HG03060 (cell line): Measurements from ENCODE around the gene RGSL1.

ENCODE experiments used
- ATAC-seq: cut with Tn5 transposase; IDR thresholded peaks from one replicate; pipeline ENCODE4 v1.9.1; 2021; ENCODE audit warnings: low read depth, moderate number of reproducible peaks; ENCODE audit not compliant: unreplicated experiment

Gene RGSL1

DNA sequence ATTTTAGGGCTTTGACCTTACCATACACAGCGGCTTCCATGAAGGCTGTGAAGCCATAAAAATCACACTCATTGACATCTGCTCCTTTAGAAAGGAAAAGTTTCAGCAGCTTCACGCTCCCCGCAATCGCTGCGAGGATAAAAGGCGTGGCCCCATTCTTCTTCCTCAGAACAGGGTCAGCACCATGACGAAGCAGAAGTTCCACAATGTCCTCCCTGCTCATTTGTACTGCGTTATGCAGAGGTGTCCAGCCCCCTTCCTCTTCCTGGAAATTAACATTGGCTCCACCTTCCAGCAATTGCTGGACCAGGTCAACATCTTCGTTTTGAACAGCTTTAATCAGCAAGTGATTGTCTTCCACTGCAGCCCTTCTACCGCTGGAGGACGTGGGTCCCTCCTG, 136.4 kb downstream of the RGSL1 start:
- ATAC-seq: no peak

- no peak for ATAC-seq
Observed at GRCh38 chr1:182587093-182587492, 137.1 kb downstream of the RGSL1 start.

- no peak for ATAC-seq
Observed at GRCh38 chr1:182587666-182588499, 137.9 kb downstream of the RGSL1 start.

DNA sequence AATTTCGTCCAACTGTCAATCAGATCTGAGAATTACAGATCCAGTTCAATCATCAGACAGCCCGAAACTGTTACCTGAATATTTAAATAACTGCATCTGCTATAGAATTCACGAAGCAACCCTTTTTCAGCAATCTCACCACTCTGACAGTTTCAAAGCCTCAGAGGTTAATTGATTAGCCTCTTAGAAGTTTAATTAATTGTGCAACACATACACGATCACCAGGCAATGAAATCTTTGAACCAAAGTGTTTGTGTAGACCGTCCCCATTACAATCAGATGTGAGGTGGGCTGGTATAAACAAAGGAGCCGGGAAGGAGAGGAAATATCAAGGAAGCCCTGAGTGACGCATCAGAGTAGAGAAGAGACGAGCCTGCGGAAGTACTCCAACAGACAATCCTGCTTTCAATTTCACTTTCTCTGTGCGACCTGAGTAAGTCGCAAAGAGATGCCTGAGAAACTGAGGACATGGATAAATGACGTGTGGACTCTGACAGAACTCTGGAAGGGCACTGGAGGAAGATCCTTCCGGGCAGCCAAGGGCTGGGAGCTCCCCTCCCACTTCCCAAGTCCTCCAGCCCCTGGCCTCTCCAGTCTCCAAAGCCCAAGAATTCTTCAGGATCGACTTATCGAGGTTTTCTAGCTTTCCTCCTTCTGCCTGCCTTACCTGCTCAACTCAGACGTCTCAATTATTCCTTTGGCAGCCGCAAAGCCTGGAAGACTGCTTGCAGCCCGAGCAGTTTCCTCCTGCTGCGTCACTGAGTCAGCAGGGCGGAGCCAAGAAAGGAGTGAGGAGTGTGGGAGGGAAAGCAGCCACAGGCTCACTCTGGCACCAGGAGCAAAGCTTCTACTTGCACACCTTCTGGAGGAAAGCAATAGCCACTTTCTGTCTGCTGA, 138.8 kb downstream of the RGSL1 start, which contains the start of gene RNASEL:
Gene RNASEL (minus strand): TSS at position 757 of the 897 bp plus-strand sequence. CDS start 2,450 bp downstream, outside the sequence.
- ATAC-seq: no peak

DNA sequence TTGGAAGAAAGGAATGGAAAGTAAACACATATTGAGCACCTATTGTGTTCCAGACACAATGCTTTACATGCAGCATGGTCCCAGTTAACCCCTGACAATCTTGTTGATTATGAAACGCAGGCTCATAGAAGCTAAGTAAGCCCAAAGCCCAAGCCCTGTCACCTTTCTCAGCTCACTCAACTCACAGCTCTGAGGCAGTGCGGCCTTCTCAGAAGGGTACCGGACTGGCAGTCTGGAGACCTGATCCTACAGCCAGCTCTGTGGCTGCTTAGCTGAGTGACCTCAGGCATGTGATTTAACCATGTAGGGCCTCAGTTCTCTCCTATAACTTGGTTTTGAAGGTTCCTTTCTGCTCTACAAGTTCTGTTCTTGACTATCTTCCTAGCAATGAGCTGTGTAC, 139.6 kb downstream of the RGSL1 start:
- ATAC-seq: no peak

DNA sequence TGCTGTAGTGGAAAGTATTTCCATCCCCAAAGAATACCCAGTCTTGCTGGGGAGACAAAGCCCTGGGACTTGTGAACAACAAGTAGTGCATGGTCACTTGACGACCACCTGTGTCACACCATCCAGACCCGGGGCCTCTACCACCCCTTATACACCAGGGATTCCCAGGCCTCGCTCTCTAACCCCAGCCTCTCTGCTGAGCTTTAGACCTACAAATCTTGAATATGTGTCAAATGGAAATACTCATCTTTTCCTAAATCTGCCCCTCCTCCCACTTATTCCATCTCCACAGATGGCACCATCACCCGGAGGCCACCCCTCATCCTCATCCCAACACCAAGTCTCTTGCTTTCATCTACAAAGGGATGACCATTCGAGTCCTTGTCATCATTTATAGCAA, 140.0 kb downstream of the RGSL1 start:
- ATAC-seq: no peak

DNA sequence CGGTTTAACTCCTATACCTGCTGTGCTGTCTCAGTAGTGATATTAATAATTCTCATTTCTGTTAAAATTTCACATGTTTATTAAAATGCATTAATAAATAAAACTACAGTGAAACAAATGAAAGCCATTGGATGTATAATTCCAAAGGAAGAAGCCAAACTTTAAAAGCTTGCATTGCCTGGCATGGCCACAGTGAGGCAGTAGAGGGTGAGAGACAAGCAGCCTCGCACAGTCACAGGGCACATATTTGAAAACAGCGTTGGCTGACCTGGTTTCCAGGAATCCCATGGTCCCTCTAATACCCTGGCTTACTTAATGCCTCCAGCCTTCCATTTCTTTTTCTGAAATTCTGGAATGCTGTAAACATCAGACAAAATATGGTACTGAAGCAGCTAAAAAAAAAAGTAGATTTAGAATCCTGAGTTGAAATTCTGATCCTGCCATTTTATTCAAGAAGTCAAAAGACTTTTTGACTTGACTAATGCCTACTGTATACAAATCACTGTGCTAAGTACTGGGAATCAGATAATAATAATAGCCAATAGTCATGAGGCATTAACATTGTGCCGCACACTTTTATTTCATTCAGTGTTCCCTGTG, 145.8 kb downstream of the RGSL1 start:
- no peak for ATAC-seq

- ATAC-seq: no peak
Observed at GRCh38 chr1:182596934-182597333, 147.0 kb downstream of the RGSL1 start.

GRCh38 chr1:182598296-182598695, 148.3 kb downstream of the RGSL1 start:
- no peak for ATAC-seq

DNA sequence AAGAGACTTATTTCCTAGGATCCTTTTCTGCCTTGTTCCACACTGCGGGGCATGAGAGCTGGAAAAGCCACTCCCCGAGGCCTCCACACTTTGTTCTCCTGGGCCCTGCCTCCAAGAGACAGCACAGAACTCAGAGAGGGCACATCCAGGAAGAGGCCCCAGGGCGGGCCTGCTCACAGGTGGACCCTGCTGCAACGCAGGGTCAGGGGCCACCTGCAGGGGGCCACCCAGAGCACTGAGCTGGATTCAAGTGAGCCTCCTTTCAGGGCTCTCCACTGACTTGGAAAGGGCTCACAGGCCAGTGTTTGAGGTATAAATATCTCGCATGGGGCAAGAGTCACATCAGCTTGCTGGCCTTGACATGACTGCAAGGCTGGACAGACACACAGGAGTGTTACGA, 149.4 kb downstream of the RGSL1 start:
- ATAC-seq: no peak

DNA sequence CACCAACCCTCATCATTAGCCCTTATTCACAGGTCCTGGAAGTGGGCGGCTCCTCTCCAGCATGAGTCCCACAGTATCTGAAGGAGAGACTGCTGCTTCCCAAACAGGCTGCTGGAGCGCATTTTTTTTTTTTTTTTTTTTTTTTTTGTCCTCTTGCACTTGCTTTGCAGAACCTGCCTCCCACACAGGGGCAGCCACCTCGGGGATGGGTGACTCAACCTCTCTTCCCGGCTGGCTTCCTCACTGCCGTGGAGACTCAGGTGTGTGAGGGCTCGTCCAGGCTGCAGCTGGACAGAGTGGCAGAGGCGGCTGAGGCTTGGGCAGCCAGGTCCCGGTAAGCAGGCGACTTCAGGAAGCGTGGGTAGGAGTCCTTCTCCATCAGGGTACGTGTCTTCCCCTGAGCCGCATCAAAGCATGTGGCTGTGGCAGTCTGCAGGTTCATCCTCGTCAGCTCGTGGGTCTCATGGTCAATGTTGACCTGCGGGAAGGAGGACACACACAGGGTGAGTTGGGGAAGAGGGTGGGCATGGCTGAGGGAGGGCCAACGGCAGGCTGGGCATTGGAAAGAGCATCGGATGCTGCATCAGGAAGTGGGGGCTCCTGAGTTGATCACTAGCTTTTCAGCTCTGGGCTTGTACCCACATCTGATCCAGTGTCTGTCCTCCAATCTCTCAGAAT, 150.2 kb downstream of the RGSL1 start:
- no peak for ATAC-seq

DNA sequence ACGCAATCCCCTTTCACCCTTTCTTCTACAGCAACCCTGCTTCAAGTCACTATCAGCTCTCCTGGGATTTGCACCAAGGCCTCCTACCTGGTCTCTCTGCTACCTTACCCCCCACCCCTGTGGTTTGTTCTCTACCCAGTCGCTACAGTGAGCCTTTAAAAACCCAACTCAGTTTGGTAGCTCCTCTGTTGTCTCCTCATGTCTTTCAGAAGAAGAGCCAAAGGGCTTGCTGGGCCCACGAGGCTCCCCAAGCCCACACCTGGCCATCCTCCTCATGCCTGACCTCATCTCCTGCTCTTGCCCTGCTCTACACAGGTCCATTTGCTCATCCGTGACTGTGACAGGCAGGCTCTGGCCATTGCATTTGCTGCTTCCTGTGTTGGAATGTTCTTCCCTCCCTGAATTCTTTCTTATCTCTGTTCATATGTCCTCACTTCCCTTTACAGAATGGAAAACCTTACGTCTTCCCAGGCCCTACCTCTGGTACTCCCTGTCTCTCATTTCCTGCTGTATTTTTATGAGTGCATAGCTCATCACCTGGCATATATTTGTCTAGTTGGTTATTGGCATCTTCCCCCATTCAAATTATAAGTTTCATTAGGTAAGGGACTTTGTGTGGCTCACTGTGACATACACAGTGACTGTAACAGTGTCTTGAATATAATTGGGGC, 150.9 kb downstream of the RGSL1 start:
- no peak for ATAC-seq

GRCh38 chr1:182601416-182601786, 151.5 kb downstream of the RGSL1 start:
- no peak for ATAC-seq

- no peak for ATAC-seq
Observed at GRCh38 chr1:182601913-182602312, 152.0 kb downstream of the RGSL1 start.

DNA sequence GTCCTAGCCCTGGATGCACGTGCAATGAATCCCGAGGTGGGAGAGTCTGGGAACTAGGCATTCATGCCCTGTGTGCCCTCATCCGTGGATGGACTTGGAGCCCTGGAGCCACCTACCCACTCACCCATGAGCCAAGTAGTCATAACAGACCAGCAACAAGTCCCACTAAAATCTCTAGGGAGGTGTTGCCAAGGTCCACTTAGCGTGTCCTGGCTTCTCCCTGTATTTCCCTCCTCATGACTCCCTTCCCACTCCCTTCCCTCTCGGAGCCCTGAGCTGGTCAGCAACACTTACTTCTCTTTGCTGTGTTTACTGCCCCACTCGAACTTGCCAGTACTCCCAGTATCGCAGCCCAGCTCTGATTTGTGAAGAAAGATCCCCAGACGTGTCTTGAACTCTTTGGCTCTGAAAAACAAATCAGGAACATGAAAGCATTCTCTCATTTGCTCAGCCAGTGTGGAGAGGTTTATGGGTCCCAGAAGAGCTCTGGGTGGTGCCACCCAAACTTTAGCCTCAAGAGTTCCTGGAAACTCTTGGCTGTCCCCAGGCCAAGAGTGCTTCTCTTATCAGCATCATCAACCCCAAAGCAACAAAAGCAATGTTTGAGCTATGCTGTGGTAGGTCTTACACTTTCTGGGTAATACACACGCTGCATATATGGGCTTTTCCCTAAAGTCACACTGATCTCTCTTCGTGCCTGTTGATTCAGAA, 153.1 kb downstream of the RGSL1 start:
- ATAC-seq: no peak

GRCh38 chr1:182603646-182604174, 153.8 kb downstream of the RGSL1 start:
- ATAC-seq: no peak

GRCh38 chr1:182604175-182605164, 154.5 kb downstream of the RGSL1 start, which contains the start of gene RGS16:
RGS16 (minus strand) TSS chr1:182604389; CDS start chr1:182604259, 130 bp downstream.
- no peak for ATAC-seq

DNA sequence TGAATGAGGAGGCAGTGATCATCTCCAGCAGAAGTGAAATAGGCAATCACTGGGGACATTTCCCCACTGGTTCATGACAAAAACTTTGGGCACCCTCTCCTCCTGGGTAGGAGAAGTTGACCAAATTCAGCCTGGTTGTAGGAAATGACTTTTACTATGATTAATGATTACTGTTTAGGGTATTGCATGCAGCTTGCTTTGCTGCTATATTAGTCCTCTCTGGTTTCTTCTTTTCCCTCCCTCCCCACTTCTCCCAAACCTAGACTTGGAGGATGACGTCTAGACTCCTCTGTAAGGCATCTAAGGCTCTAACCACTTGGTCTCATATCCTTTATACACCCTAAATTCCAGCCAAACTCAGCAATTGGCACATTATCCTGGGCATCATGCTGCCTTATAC, 157.6 kb downstream of the RGSL1 start:
- no peak for ATAC-seq
